CD14-positive monocyte (primary cell): ENCODE measurements around the gene TBC1D5. TPM values are rescaled to one million over a fixed set of nuclear protein-coding genes. Genes with fewer than 3 reads are reported as not detected.
A peak's percentile ranks its signal among the peaks of the same experiment; 100 is the strongest.

ENCODE experiments used
- DNase-seq, 3 donors: peaks; one replicate each; pipeline ENCODE4 v3.0.0-alpha.2; 2011 to 2022
- H2AFZ ChIP-seq: 2 replicates; pipeline ENCODE4 v1.6.0; 2012; ENCODE audit warnings: mild to moderate bottlenecking, low read depth, low read length, inconsistent platforms; ENCODE audit not compliant: insufficient read depth, poor library complexity, severe bottlenecking
- H3K27ac ChIP-seq, 2 donors: 1 replicate in 1 of 2; 2 replicates in 1 of 2; pipeline ENCODE4 v1.5.1; 2012 to 2013; ENCODE audit warnings: low read length in 2 of 2, control low read depth in 1 of 2, inconsistent platforms in 1 of 2, low read depth in 1 of 2, mild to moderate bottlenecking in 1 of 2
- H3K27me3 ChIP-seq, 2 donors: one replicate each; pipeline versions ENCODE4 v1.6.0 to v1.6.1; 2011 to 2013; ENCODE audit warnings: low read length in 2 of 2; ENCODE audit not compliant: control insufficient read depth in 2 of 2, insufficient read depth in 2 of 2
- H3K36me3 ChIP-seq, 2 donors: replicated peaks in 1 of 2; 1 replicate in 1 of 2; 2 replicates in 1 of 2; pipeline versions ENCODE4 v1.5.1 to v1.6.1; 2012 to 2013; ENCODE audit warnings: low read length in 2 of 2, control low read depth in 1 of 2, inconsistent platforms in 1 of 2, mild to moderate bottlenecking in 1 of 2; ENCODE audit not compliant: insufficient read depth in 2 of 2, control insufficient read depth in 1 of 2
- H3K4me1 ChIP-seq, 2 donors: 1 replicate in 1 of 2; 2 replicates in 1 of 2; pipeline versions ENCODE4 v1.5.1 to v1.6.1; 2012 to 2013; ENCODE audit warnings: low read length in 2 of 2, control low read depth in 1 of 2, inconsistent platforms in 1 of 2, mild to moderate bottlenecking in 1 of 2, moderate library complexity in 1 of 2; ENCODE audit not compliant: insufficient read depth in 2 of 2, control insufficient read depth in 1 of 2
- H3K4me2 ChIP-seq: replicated peaks from 2 replicates; pipeline ENCODE3; 2012; ENCODE audit warnings: low read length, moderate library complexity, mild to moderate bottlenecking; ENCODE audit not compliant: poor library complexity, severe bottlenecking; ENCODE audit errors: extremely low read depth
- H3K4me3 ChIP-seq, 3 experiments: fragments of 200-600 bp in 1 of 3; sonication (generic) in 1 of 3; replicated peaks in 1 of 3; 1 replicate in 2 of 3; 2 replicates in 1 of 3; pipeline ENCODE4 v1.5.1; 2011 to 2013; ENCODE audit warnings: low read length in 3 of 3, mild to moderate bottlenecking in 3 of 3, control low read depth in 2 of 3, low read depth in 2 of 3, inconsistent platforms in 1 of 3, moderate library complexity in 1 of 3
- H3K79me2 ChIP-seq: 2 replicates; pipeline ENCODE4 v1.6.0; 2012; ENCODE audit warnings: mild to moderate bottlenecking, control low read depth, inconsistent platforms, low read length, moderate library complexity; ENCODE audit not compliant: insufficient read depth
- H3K9ac ChIP-seq: 2 replicates; pipeline ENCODE4 v1.6.0; 2017; ENCODE audit warnings: low read length, mild to moderate bottlenecking; ENCODE audit not compliant: insufficient read depth, poor library complexity, severe bottlenecking
- H3K9me3 ChIP-seq, 2 donors: replicated peaks in 1 of 2; 1 replicate in 1 of 2; 2 replicates in 1 of 2; pipeline versions ENCODE4 v1.5.1 to v1.6.1; 2012 to 2013; ENCODE audit warnings: low read length in 2 of 2, control low read depth in 1 of 2; ENCODE audit not compliant: control insufficient read depth in 1 of 2, insufficient read depth in 1 of 2
- H4K20me1 ChIP-seq: 2 replicates; pipeline ENCODE4 v1.6.0; 2012; ENCODE audit warnings: mild to moderate bottlenecking, low read length, control low read depth, moderate library complexity; ENCODE audit not compliant: insufficient read depth
- H3K27ac Mint-ChIP-seq, 7 donors: one replicate each; pipeline ENCODE4 v1.8.0; 2020; ENCODE audit warnings: mild to moderate bottlenecking in 7 of 7, mixed read lengths in 7 of 7, moderate library complexity in 6 of 7, inconsistent platforms in 2 of 7
- H3K27me3 Mint-ChIP-seq, 3 donors: one replicate each; pipeline ENCODE4 v1.8.0; 2021 to 2022; ENCODE audit warnings: low read depth in 3 of 3, mild to moderate bottlenecking in 3 of 3, mixed read lengths in 3 of 3, moderate library complexity in 3 of 3, inconsistent platforms in 1 of 3
- H3K36me3 Mint-ChIP-seq, 2 donors: one replicate each; pipeline ENCODE4 v1.8.0; 2020; ENCODE audit warnings: mixed read lengths in 2 of 2, inconsistent platforms in 1 of 2, mild to moderate bottlenecking in 1 of 2
- H3K4me1 Mint-ChIP-seq: one replicate; pipeline ENCODE4 v1.8.0; 2020; ENCODE audit warnings: mild to moderate bottlenecking, mixed read lengths
- H3K4me3 Mint-ChIP-seq, 2 donors: one replicate each; pipeline ENCODE4 v1.8.0; 2020; ENCODE audit warnings: mild to moderate bottlenecking in 2 of 2, mixed read lengths in 2 of 2, moderate library complexity in 1 of 2
- H3K9me3 Mint-ChIP-seq, 7 donors: one replicate each; pipeline ENCODE4 v1.8.0; 2020 to 2022; ENCODE audit warnings: mixed read lengths in 7 of 7, mild to moderate bottlenecking in 6 of 7, moderate library complexity in 6 of 7, inconsistent platforms in 2 of 7
- WGBS: methylation state at CpG from one replicate; pipeline ENCODE4 v1.1.5; 2013; ENCODE audit warnings: missing lambda C conversion rate; ENCODE audit not compliant: insufficient coverage; 5-methylcytosine and 5-hydroxymethylcytosine counted together
- intact Hi-C, 2 donors: fragments of 100-400 bp; cut with micrococcal nuclease; formaldehyde crosslinking; loops; one replicate each; pipeline versions ENCODE4 v1.15.0 to v1.15.1; 2023
- polyA plus RNA-seq, 3 donors: library from polyadenylated mRNA; depleted of rRNA in 1 of 3; unstranded in 2 of 3; stranded (reverse) in 1 of 3; fragments of 300-500 nt in 2 of 3; fragments of >200 nt in 1 of 3; fragmentation: Illumina TruSeq in 2 of 3; gene quantifications; 1 replicate in 2 of 3; 2 replicates in 1 of 3; pipeline ENCODE4 v1.2.3, GENCODE V29; 2012 to 2021
- TF ChIP-seq, protein P1 (sequence below): fragments of 200-600 bp; IDR thresholded peaks from one replicate; pipeline ENCODE4 v1.8.0; 2022; ENCODE audit warnings: antibody characterized with exemption, mild to moderate bottlenecking

The TBC1D5 gene
- polyA plus RNA-seq, 3 donors, result 17.6 to 35.3 (median 21.0) TPM

DNA sequence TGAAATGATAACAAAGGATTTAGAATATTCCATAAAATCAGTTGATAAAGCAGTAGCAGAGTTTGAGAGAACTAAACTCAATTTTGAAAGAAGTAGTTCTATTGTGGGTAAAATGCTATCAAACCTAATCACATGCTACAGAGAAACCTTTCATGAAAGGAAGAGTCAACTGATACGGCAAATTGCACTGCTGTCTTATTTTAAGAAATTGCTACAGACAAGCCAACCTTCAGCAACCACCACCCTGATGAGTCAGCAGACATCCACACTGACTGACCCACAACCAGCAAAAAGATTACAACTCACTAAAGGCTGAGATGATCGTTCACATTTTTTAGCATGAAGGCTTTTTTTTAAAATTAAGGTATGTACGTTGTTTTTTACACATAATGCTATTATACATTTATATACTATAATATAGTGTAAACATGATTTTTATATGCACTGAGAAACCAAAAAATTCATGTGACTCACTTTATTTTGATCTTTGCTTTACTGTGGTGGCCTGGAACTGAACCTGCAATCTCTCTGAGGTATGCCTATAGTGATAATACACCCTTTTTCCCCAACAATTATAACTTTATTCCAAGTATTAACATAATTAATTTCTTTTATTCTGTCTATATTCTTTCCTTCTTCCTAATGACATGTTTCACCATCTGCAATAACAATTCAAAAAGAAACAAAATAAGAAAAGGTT is 109.9 kb downstream of the TBC1D5 start:
- Histone ChIP-seq H3K79me2 (peaks cover 39% of the 10 kb centered on the region), H3K36me3 (no peaks in the 10 kb centered on the region), H3K27me3 (no peaks in the 10 kb centered on the region), H3K27ac (peak overlapping the region in 1 of 2 donors; percentile 52), H3K4me3 (no peak overlapping the region), H3K4me1 (peaks cover 3 to 28% of the 10 kb centered on the region in 2 donors), H3K9ac (no peak overlapping the region), H2AFZ (no peak overlapping the region), H3K9me3 (no peaks in the 10 kb centered on the region), H4K20me1 (peaks cover 9% of the 10 kb centered on the region), H3K4me2 (peak overlapping the region; percentile 52)
- TF ChIP-seq, protein P1, sequence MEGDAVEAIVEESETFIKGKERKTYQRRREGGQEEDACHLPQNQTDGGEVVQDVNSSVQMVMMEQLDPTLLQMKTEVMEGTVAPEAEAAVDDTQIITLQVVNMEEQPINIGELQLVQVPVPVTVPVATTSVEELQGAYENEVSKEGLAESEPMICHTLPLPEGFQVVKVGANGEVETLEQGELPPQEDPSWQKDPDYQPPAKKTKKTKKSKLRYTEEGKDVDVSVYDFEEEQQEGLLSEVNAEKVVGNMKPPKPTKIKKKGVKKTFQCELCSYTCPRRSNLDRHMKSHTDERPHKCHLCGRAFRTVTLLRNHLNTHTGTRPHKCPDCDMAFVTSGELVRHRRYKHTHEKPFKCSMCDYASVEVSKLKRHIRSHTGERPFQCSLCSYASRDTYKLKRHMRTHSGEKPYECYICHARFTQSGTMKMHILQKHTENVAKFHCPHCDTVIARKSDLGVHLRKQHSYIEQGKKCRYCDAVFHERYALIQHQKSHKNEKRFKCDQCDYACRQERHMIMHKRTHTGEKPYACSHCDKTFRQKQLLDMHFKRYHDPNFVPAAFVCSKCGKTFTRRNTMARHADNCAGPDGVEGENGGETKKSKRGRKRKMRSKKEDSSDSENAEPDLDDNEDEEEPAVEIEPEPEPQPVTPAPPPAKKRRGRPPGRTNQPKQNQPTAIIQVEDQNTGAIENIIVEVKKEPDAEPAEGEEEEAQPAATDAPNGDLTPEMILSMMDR, result no peak
- Mint-ChIP-seq H3K4me3 (no peak overlapping the region), H3K36me3 (no peaks in the 10 kb centered on the region), H3K9me3 (no peaks in the 10 kb centered on the region), H3K27me3 (peaks cover 0 to 2% (median 0%) of the 10 kb centered on the region in 3 donors), H3K27ac (peak overlapping the region in 5 of 7 donors; percentile 48 to 80 (median 54)), H3K4me1 (peaks cover 33% of the 10 kb centered on the region)
- intact Hi-C loops, result loop anchor here in 1 of 2 donors (10.0 kb wide), 1 partner anchor 212 kb away; no protein-coding TSS in a partner anchor
- WGBS, result 0% methylated on average over 1 of the region's 3 CpGs
- DNase-seq, result peak; percentile 50 to 57 (median 55)

DNA sequence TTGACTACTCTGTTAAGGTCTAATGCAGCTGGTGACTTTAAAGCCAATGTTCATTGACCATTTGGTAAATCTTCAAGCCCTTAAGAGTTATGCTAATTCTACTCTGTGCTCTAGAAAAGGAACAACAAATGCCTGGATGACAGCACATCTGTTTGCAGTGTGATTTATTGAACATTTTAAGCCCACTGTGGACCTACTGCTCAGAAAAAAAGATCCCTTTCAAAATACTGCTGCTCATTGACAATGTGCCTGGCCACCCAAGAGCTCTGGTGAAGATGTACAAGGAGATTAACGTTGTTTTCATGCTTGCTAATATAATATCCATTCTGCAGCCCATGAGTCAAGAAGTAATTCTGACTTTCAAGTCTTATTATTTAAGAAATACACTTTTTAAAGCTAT is 110.8 kb downstream of the TBC1D5 start:
- Mint-ChIP-seq H3K27me3 (peaks cover 0 to 2% (median 0%) of the 10 kb centered on the region in 3 donors), H3K4me1 (peaks cover 41% of the 10 kb centered on the region), H3K36me3 (no peaks in the 10 kb centered on the region), H3K27ac (no peak overlapping the region), H3K9me3 (no peaks in the 10 kb centered on the region), H3K4me3 (no peak overlapping the region)
- TF ChIP-seq, protein P1, result no peak
- intact Hi-C loops, result loop anchor here in 1 of 2 donors (10.0 kb wide), 1 partner anchor 213 kb away; no protein-coding TSS in a partner anchor
- H3K27me3 ChIP-seq, result no peaks in the 10 kb centered on the region
- peaks cover 9% of the 10 kb centered on the region for H4K20me1 ChIP-seq
- no peaks in the 10 kb centered on the region for H3K9me3 ChIP-seq
- H3K27ac ChIP-seq, result no peak overlapping the region
- no peak overlapping the region for H3K9ac ChIP-seq
- no peak for DNase-seq
- no CpG with 5 or more reads among the region's 1 CpG for WGBS
- H3K79me2 ChIP-seq, result peaks cover 36% of the 10 kb centered on the region
- no peaks in the 10 kb centered on the region for H3K36me3 ChIP-seq
- no peak overlapping the region for H3K4me3 ChIP-seq
- peaks cover 9 to 34% of the 10 kb centered on the region in 2 donors for H3K4me1 ChIP-seq
- H2AFZ ChIP-seq, result no peak overlapping the region
- H3K4me2 ChIP-seq, result no peak overlapping the region
